HG02981 (cell line): Measurements from ENCODE around the gene ZNF335.

Experiments
- ATAC-seq: cut with Tn5 transposase; IDR thresholded peaks from one replicate; pipeline ENCODE4 v1.9.1; 2021; ENCODE audit warnings: mild to moderate bottlenecking, moderate library complexity; ENCODE audit not compliant: unreplicated experiment

Gene ZNF335

GRCh38 chr20:45971675-45972499 lies at the start of gene ZNF335:
Gene ZNF335, minus strand, starts transcription at chr20:45972203. Its CDS starts 793 bp downstream, at chr20:45971410.
- peak; percentile 72 for ATAC-seq

- no peak for ATAC-seq
These were observed 48.6 kb upstream of the ZNF335 start for GRCh38 chr20:46020555-46020954.

GRCh38 chr20:46018611-46019010 lies 46.6 kb upstream of the ZNF335 start:
- ATAC-seq: no peak

GRCh38 chr20:46018112-46018511 lies 46.1 kb upstream of the ZNF335 start:
- no peak for ATAC-seq

GRCh38 chr20:46017272-46017671 lies 45.3 kb upstream of the ZNF335 start:
- no peak for ATAC-seq

GRCh38 chr20:46014517-46015396 lies 42.8 kb upstream of the ZNF335 start:
- no peak for ATAC-seq

- ATAC-seq: no peak
These were observed 42.0 kb upstream of the ZNF335 start for GRCh38 chr20:46013829-46014516.

- ATAC-seq: no peak
These were observed 41.4 kb upstream of the ZNF335 start for GRCh38 chr20:46013322-46013828.

- ATAC-seq: no peak
These were observed 40.9 kb upstream of the ZNF335 start for GRCh38 chr20:46012921-46013320.

- no peak for ATAC-seq
These were observed 39.9 kb upstream of the ZNF335 start for GRCh38 chr20:46011631-46012482.

GRCh38 chr20:46010491-46011391 lies 38.7 kb upstream of the ZNF335 start:
- ATAC-seq: no peak

- no peak for ATAC-seq
These were observed 37.8 kb upstream of the ZNF335 start for GRCh38 chr20:46009816-46010215.

GRCh38 chr20:46007671-46008070 lies 35.7 kb upstream of the ZNF335 start:
- ATAC-seq: no peak

GRCh38 chr20:46006964-46007363 lies 35.0 kb upstream of the ZNF335 start:
- no peak for ATAC-seq

- no peak for ATAC-seq
These were observed 34.2 kb upstream of the ZNF335 start for GRCh38 chr20:46006022-46006705.

- no peak for ATAC-seq
These were observed 33.0 kb upstream of the ZNF335 start for GRCh38 chr20:46004889-46005473.

- ATAC-seq: no peak
These were observed 32.2 kb upstream of the ZNF335 start for GRCh38 chr20:46004187-46004586.

GRCh38 chr20:46002008-46002407 lies 30.0 kb upstream of the ZNF335 start:
- ATAC-seq: no peak
